Measurements from ENCODE around the gene PRR32.
"Not testable (repeated sequence)": the region's sequence is repeated elsewhere in the genome, so short reads cannot be mapped to it uniquely, and the experiment has no call there.

PRR32 gene, protein sequence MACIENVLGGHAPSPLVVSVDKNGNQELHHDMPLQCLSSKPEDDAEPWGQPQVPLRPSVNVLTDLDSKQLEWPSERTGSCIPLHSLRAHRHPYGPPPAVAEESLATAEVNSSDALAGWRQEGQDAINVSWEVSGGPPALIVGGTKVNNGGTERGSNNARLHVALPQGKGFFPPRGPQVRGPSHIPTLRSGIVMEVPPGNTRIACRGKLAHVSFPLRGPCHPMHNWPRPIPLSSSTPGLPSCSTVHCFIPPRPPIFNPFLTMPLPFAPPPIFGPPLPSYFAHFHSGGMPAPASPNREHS

DNA sequence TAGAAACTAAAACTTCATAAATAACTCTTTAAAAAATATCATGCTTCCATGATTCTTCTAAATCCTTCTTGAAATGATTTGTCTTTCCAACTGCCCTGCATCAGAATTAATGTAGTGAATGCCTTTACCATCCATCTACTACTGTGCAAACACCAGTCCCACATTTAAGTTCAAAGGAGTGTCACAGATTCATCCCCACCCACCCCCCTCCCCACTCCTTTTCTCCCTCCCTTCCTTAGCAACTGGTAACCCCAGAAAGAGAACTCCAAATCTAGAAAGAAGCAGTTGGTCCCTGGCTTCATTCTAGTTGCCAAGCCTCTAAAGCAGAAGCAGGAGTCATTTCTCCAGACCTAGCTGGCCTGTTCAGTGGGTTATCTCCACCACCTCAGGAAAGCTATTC, at the start of gene PRR32:
TSS of gene PRR32 (plus strand) at position 301 of the 400 bp plus-strand sequence. CDS start 115 bp downstream, outside the sequence.
- DNase-seq (ENCODE audit: low read depth): no peak

DNA sequence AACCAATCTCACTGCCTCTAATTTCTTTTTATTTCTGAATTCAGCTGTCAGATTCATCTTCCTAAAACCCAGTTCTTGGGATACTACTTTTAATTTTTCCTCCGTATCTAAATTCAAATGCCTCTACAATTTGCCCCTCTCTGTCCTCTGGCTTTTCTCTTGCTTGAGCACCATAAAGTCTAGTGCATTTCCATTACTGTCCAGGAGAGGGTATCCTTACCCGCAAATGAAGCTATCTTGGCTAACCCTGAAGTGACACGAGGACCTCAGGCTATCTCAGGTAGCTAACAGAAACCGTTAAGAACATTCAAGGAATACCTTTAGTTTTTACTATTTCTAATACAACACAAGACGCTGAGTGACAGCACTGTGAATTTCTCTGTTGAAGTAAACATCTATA, 49.4 kb upstream of the PRR32 start:
- DNase-seq (ENCODE audit: low read depth): no peak

DNA sequence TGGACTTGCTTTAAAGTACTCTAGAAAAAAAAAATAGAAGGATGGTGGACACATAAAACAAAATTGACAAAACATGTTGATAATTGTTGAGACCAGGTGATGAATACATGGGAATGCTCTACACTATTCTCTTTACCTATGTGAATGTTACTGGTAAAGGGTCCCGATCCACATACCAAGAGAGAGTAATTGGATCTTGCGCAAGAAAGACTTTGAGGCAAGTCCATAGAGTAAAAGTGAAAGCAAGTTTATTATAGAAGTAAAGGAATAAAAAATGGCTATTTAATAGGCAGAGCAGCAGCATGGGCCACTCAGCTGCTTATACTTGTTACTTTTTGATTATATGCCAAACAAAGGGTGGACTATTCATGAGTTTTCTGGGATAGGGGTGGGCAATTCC, 34.0 kb upstream of the PRR32 start:
- DNase-seq (ENCODE audit: low read depth): no peak

DNA sequence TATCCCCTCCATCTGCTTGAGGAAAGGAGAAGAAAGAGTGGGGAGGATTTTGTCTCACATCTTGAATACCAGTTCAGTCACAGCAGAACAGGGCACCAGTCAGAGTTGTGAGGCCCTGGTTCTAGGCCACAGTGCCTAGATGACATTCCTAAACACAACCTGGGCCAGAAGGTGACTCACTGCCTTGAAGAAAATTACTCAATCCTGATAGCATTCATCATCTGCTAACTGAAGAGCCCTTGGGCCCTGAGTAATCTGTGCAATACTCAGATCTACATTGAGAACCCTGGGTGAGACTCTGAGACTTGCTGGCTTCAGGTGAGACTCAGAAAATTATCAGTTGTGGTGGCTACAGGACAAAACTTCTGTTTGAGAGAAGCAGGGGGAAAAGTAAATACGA, 20.5 kb upstream of the PRR32 start:
- DNase-seq (ENCODE audit: low read depth): no peak

DNA sequence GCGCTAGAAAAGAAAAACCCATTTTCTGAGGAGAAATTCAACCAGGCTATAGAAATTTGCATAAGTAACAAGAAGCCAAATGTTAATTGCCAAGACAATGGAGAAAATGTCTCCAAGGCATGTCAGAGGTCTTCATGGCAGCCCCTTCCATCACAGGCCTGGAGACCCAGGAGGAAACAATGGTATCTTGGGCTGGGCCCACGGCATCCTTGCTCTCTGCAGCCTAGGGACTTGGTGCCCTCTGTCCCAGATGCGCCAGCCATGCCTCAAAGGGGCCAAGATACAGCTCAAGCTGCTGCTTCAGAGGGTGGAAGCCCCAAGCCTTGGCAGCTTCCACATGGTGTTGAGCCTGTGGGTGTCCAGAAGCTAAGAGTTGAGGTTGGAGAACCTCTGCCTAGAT, 12.7 kb upstream of the PRR32 start:
- not testable (repeated sequence) for DNase-seq (ENCODE audit: low read depth)

DNA sequence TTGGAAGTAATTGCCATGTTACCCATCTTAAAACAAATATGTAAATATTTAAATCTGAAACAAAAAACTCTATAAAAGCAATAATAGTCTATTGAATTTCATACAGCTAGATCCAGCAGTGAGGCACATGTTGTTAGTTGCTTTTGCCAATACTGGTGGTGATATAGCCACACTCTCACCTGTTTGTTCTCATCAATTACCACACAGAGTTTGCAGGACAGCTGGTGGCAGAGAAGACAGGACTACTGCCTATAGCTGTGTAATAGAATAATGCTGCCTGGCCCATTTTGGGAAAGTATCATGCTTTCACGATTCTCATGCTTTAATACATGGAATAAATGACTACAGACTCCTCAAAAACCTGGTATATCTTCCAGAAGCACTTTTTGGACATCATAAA, 3.7 kb upstream of the PRR32 start:
- DNase-seq (ENCODE audit: low read depth): no peak

DNA sequence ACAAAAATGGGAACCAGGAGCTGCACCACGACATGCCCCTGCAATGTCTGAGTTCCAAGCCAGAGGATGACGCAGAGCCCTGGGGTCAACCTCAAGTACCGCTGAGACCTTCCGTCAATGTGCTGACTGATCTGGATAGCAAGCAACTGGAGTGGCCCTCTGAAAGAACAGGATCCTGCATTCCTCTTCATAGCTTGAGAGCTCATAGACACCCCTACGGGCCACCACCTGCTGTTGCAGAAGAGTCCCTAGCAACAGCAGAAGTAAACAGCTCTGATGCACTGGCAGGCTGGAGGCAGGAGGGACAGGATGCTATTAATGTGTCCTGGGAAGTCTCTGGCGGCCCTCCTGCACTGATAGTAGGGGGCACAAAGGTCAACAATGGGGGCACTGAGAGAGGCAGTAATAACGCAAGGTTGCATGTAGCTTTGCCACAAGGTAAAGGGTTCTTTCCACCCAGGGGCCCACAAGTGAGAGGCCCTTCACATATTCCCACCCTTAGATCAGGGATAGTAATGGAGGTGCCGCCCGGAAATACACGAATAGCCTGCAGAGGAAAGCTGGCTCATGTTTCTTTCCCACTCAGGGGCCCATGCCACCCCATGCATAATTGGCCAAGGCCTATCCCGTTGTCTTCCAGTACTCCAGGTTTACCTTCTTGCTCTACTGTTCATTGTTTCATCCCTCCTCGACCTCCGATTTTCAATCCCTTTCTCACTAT, 1.3 kb downstream of the PRR32 start:
- no peak for DNase-seq (ENCODE audit: low read depth)

DNA sequence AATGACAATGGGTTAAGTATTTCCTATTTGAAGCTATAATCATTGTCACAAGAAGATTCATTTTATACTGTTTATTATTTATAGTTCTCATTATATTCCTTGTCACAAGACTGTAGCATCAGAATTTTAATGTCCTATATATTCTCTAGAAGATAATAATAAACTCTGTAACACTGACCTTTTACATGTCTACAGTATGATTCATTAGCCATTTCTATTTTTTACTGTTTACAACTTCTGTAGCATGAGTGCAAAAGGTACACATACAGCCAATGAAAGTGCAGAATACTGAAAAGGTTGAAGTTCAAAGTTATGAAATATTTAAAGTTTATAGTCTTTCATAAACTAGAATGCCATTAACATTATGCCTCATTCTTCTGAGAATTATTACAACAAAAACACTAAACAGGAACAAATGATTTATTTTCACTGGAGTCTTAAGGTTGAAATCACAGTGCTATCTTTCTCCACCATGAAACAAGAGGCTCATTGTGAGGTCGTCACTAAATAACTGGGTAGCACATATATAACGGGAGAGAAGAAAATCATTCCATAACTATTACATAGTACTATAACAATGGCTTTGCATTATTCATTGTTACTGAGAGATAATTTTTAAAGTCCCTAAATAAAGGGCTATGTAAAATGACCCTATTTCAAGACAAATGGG, 4.9 kb downstream of the PRR32 start:
- DNase-seq (ENCODE audit: low read depth): no peak

DNA sequence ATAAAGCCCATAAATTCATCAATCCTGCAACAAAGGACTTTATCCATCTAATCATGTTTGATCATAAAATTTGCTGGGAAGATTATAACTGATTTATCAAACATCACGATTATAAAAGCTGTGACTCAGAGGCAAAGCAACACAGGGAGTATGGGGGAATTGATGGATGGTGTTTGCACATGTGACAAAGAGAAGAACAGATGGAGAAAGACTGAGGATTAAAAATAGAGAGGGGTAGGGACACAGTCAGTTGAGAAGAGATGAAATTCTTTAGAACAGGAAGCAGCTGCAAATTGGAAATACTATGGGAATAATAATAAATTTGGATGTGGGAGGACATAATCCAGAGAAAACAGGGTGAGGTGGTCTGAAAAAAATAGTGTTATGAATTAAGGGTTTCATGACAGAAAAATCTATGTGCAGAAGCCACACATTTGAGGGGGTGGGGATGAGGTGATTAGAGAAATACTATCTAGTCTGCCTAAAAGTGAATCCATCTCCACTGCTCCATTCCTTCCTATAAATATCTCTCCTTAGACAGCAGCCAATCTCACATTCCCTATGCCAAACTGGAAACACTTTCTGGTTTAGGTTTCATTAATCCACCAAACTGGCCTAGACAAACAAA, 6.2 kb downstream of the PRR32 start:
- DNase-seq (ENCODE audit: low read depth): no peak

DNA sequence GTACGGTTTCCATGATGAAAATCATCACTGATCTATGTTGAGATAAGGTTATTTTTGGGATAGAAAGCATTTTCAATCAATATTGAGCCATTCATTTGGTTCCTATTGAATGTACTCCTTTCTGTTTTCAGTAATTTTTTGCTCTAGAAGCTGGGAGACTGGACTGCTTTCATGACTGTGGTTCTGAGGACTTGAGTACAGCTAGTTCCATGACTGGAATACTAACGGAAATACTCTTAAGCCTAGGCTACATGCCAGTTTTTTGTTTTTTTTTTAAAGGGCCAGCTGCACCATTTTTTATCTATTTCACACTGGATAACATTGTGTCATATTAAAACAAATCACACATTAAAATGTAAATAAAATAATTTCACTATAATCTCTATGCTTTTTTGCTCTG, 16.7 kb downstream of the PRR32 start:
- DNase-seq (ENCODE audit: low read depth): no peak

DNA sequence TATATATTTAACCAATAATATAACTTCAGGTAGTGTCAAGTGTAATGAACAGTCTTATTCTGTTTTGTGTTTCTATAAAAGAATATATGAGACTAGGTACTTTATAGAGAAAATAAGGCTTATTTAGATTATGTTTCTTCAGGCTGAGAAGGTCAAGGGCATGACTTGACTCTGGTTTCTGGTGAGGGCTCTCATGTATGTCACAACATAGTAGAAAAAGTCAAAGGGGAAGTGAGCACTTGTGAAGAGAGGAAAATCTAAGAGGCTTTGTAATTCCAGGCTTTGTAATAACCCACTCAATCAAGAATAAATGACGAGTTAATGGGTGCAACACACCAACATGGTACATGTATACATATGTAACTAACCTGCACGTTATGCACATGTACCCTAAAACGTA, 27.6 kb downstream of the PRR32 start:
- no peak for DNase-seq (ENCODE audit: low read depth)

DNA sequence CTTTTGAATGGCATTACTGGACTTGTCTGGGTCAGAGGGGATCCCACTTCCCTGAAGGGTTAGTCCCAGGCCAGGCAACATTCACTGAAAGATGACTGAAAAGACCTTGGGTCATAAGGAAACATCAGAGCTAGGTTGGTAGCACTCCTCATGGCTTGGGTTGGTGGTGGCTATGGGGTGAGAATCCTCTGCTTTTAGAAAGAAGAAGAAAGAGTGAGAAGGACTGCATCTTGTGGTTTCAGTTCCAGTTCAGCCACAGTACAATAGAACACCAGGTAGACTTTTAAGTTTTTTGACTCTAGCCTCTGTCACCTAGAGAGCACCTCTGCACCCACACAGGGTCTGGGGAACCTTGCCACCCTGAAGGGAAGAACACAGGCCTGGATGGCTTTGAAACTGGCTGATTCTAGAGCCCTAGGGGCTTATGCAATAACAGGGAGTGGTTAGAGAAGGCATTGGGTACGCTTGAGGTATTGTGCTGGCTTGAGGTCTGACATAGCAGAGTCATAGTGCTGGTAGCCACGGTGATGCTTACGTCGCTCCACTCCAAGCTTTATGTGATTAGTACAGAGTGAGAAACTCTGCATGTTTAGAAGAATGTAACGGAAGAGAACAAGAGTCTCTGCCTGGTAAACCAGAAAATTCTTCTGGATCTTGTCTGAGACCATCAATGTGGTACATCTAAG, 36.5 kb downstream of the PRR32 start:
- no peak for DNase-seq (ENCODE audit: low read depth)

Data from stimulated activated CD8-positive, alpha-beta memory T cell treated with anti-CD3 and anti-CD28 coated beads, Interleukin-15, amount 100 ng/mL, for 24 hours (primary cell).